ENCODE data around the gene SMPD2.
A peak's percentile ranks its signal among the peaks of the same experiment; 100 is the strongest.

SMPD2 gene

GRCh38 chr6:109441069-109441816, 719 bp downstream of the SMPD2 start:
- Histone ChIP-seq H3K4me3 (ENCODE audit: low read depth, low read length, poor library complexity, severe bottlenecking) (peak overlapping the region; percentile 71), H2AFZ (ENCODE audit: low read length) (no peak overlapping the region), H3K36me3 (ENCODE audit: insufficient read depth, low read length) (peaks cover 45% of the 10 kb centered on the region), H3K27ac (ENCODE audit: low read depth, low read length, poor library complexity, severe bottlenecking) (no peak overlapping the region), H3F3A (ENCODE audit: insufficient read depth, low read length) (no peaks in the 10 kb centered on the region), H3K79me2 (ENCODE audit: insufficient read depth, low read length) (no peaks in the 10 kb centered on the region), H3K27me3 (ENCODE audit: insufficient read depth, low read length) (no peaks in the 10 kb centered on the region), H4K20me1 (ENCODE audit: insufficient read depth, low read length) (no peaks in the 10 kb centered on the region), H3K9me2 (ENCODE audit: low read depth, low read length) (no peaks in the 10 kb centered on the region), H3K4me2 (ENCODE audit: low read length) (peak overlapping the region; percentile 70), H3K9me3 (ENCODE audit: low read length) (no peaks in the 10 kb centered on the region), H3K9ac (ENCODE audit: low read length) (peak overlapping the region; percentile 75), H3K4me1 (ENCODE audit: insufficient read depth, low read length, severe bottlenecking) (peaks cover 17% of the 10 kb centered on the region)
- TF ChIP-seq EZH2 (IDR thresholded peaks at IDR 0.05; ENCODE audit: borderline replicate concordance, low read length) (no peak), CTCF (IDR thresholded peaks at IDR 0.05; ENCODE audit: low read length) (no peak; the same call in 1 of the 2 replicates)

- H3K4me2 ChIP-seq (ENCODE audit: low read length), result peak overlapping the region; percentile 70; the same call in 1 of the 2 replicates
- TF ChIP-seq EZH2 (IDR thresholded peaks at IDR 0.05; ENCODE audit: borderline replicate concordance, low read length) (no peak), CTCF (IDR thresholded peaks at IDR 0.05; ENCODE audit: low read length) (no peak)
- peaks cover 17% of the 10 kb centered on the region for H3K4me1 ChIP-seq (ENCODE audit: insufficient read depth, low read length, severe bottlenecking)
- H3K36me3 ChIP-seq (ENCODE audit: insufficient read depth, low read length), result peaks cover 53% of the 10 kb centered on the region
- H3K9me3 ChIP-seq (ENCODE audit: low read length), result no peaks in the 10 kb centered on the region
- no peaks in the 10 kb centered on the region for H3F3A ChIP-seq (ENCODE audit: insufficient read depth, low read length)
- H3K9me2 ChIP-seq (ENCODE audit: low read depth, low read length), result no peaks in the 10 kb centered on the region
- H3K9ac ChIP-seq (ENCODE audit: low read length), result no peak overlapping the region
- no peak overlapping the region for H3K27ac ChIP-seq (ENCODE audit: low read depth, low read length, poor library complexity, severe bottlenecking)
- H3K4me3 ChIP-seq (ENCODE audit: low read depth, low read length, poor library complexity, severe bottlenecking), result no peak overlapping the region
- no peaks in the 10 kb centered on the region for H3K79me2 ChIP-seq (ENCODE audit: insufficient read depth, low read length)
- no peak overlapping the region for H2AFZ ChIP-seq (ENCODE audit: low read length)
- H4K20me1 ChIP-seq (ENCODE audit: insufficient read depth, low read length), result no peaks in the 10 kb centered on the region
- H3K27me3 ChIP-seq (ENCODE audit: insufficient read depth, low read length), result no peaks in the 10 kb centered on the region
Observed at GRCh38 chr6:109442393-109442924, 1.9 kb downstream of the SMPD2 start.

- Histone ChIP-seq H3K9me2 (ENCODE audit: low read depth, low read length) (no peaks in the 10 kb centered on the region), H3K9me3 (ENCODE audit: low read length) (no peaks in the 10 kb centered on the region), H3K36me3 (ENCODE audit: insufficient read depth, low read length) (peaks cover 53% of the 10 kb centered on the region), H3K27ac (ENCODE audit: low read depth, low read length, poor library complexity, severe bottlenecking) (no peak overlapping the region), H3K4me3 (ENCODE audit: low read depth, low read length, poor library complexity, severe bottlenecking) (no peak overlapping the region), H2AFZ (ENCODE audit: low read length) (no peak overlapping the region), H3K4me1 (ENCODE audit: insufficient read depth, low read length, severe bottlenecking) (peaks cover 17% of the 10 kb centered on the region), H3F3A (ENCODE audit: insufficient read depth, low read length) (no peaks in the 10 kb centered on the region), H3K4me2 (ENCODE audit: low read length) (no peak overlapping the region), H3K79me2 (ENCODE audit: insufficient read depth, low read length) (no peaks in the 10 kb centered on the region), H3K27me3 (ENCODE audit: insufficient read depth, low read length) (no peaks in the 10 kb centered on the region), H3K9ac (ENCODE audit: low read length) (no peak overlapping the region), H4K20me1 (ENCODE audit: insufficient read depth, low read length) (no peaks in the 10 kb centered on the region)
- TF ChIP-seq EZH2 (IDR thresholded peaks at IDR 0.05; ENCODE audit: borderline replicate concordance, low read length) (no peak), CTCF (IDR thresholded peaks at IDR 0.05; ENCODE audit: low read length) (no peak)
Observed at GRCh38 chr6:109443425-109443950, 3.0 kb downstream of the SMPD2 start.
